ENCODE data around the gene GLDC. TPM values are rescaled to one million over a fixed set of nuclear protein-coding genes. Genes with fewer than 3 reads are reported as not detected.

Gene GLDC
- total RNA-seq, 1 donor from 2014 or later, result 8.9 TPM

DNA sequence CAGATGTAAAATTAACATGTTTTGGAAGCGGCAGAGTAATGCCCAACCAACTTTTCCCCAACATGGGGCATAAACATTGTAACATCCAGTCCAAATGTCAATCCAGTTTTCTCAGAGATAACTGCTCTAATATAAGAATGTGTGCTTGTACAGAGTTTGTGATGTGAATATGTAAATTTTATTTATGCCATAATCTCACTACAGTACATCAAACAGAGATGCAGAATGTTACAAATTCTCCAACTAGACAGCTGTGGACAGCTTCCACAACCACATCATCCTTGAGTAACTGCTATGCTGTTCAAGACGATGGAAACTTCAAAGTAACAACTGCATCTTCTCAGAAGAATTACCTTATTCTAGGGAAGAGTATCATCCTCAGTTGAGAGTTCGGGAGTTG, 109.9 kb downstream of the GLDC start:
- no peak overlapping the region for H3K4me3 ChIP-seq (ENCODE audit: insufficient read depth, low read depth, low read length)
- no peak for DNase-seq (ENCODE audit: low read depth)
- Mint-ChIP-seq H3K27ac (ENCODE audit: unreplicated experiment) (no peak overlapping the region), H3K4me1 (ENCODE audit: low read depth, unreplicated experiment) (peaks cover 5% of the 10 kb centered on the region), H3K36me3 (ENCODE audit: low read depth, unreplicated experiment) (no peaks in the 10 kb centered on the region), H3K27me3 (ENCODE audit: low read depth, unreplicated experiment) (no peaks in the 10 kb centered on the region), H3K9me3 (ENCODE audit: unreplicated experiment) (no peaks in the 10 kb centered on the region), H3K4me3 (ENCODE audit: unreplicated experiment) (no peak overlapping the region)
- H3K4me2 ChIP-seq (ENCODE audit: low read length), result no peak overlapping the region
- no peak overlapping the region for H3K9ac ChIP-seq (ENCODE audit: low read length)
- FAIRE-seq, result no peak
- peaks cover 5% of the 10 kb centered on the region for H3K4me1 ChIP-seq (ENCODE audit: insufficient read depth, low read length)
- H3K27me3 ChIP-seq (ENCODE audit: insufficient read depth, low read length), result no peaks in the 10 kb centered on the region
- H3K36me3 ChIP-seq (ENCODE audit: insufficient read depth, low read length), result no peaks in the 10 kb centered on the region
- H2AFZ ChIP-seq (ENCODE audit: low read depth, low read length), result no peak overlapping the region
- H4K20me1 ChIP-seq (ENCODE audit: insufficient read depth, low read length), result no peaks in the 10 kb centered on the region
- TF ChIP-seq, protein P1, sequence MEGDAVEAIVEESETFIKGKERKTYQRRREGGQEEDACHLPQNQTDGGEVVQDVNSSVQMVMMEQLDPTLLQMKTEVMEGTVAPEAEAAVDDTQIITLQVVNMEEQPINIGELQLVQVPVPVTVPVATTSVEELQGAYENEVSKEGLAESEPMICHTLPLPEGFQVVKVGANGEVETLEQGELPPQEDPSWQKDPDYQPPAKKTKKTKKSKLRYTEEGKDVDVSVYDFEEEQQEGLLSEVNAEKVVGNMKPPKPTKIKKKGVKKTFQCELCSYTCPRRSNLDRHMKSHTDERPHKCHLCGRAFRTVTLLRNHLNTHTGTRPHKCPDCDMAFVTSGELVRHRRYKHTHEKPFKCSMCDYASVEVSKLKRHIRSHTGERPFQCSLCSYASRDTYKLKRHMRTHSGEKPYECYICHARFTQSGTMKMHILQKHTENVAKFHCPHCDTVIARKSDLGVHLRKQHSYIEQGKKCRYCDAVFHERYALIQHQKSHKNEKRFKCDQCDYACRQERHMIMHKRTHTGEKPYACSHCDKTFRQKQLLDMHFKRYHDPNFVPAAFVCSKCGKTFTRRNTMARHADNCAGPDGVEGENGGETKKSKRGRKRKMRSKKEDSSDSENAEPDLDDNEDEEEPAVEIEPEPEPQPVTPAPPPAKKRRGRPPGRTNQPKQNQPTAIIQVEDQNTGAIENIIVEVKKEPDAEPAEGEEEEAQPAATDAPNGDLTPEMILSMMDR (IDR thresholded peaks at IDR 0.05; ENCODE audit: insufficient read depth, low read depth, low read length), result no peak
- TF ChIP-seq EZH2 (IDR thresholded peaks at IDR 0.05; ENCODE audit: insufficient read depth, low read length), result no peak
- no peak overlapping the region for H3K27ac ChIP-seq (ENCODE audit: low read depth, low read length)
- no peaks in the 10 kb centered on the region for H3K9me3 ChIP-seq (ENCODE audit: insufficient read depth, low read depth, low read length)
- H3K79me2 ChIP-seq (ENCODE audit: insufficient read depth, low read length), result no peaks in the 10 kb centered on the region

GRCh38 chr9:6525326-6526045, 120.0 kb downstream of the GLDC start:
- peak overlapping the region; percentile 3 for H3K4me2 ChIP-seq (ENCODE audit: low read length)
- peak; percentile 61 for DNase-seq (ENCODE audit: low read depth)
- no peak overlapping the region for H3K4me3 ChIP-seq (ENCODE audit: insufficient read depth, low read depth, low read length)
- TF ChIP-seq EZH2 (IDR thresholded peaks at IDR 0.05; ENCODE audit: insufficient read depth, low read length), result no peak
- TF ChIP-seq, protein P1 (IDR thresholded peaks at IDR 0.05; ENCODE audit: insufficient read depth, low read depth, low read length), result no peak
- Mint-ChIP-seq H3K9me3 (ENCODE audit: unreplicated experiment) (no peaks in the 10 kb centered on the region), H3K36me3 (ENCODE audit: low read depth, unreplicated experiment) (peaks cover 8% of the 10 kb centered on the region), H3K27ac (ENCODE audit: unreplicated experiment) (no peak overlapping the region), H3K4me3 (ENCODE audit: unreplicated experiment) (no peak overlapping the region), H3K4me1 (ENCODE audit: low read depth, unreplicated experiment) (peaks cover 4% of the 10 kb centered on the region), H3K27me3 (ENCODE audit: low read depth, unreplicated experiment) (no peaks in the 10 kb centered on the region)
- H3K9ac ChIP-seq (ENCODE audit: low read length), result no peak overlapping the region
- FAIRE-seq, result no peak
- H3K36me3 ChIP-seq (ENCODE audit: insufficient read depth, low read length), result no peaks in the 10 kb centered on the region
- no peak overlapping the region for H3K27ac ChIP-seq (ENCODE audit: low read depth, low read length)
- H3K27me3 ChIP-seq (ENCODE audit: insufficient read depth, low read length), result no peaks in the 10 kb centered on the region
- no peak overlapping the region for H2AFZ ChIP-seq (ENCODE audit: low read depth, low read length)
- no peaks in the 10 kb centered on the region for H3K9me3 ChIP-seq (ENCODE audit: insufficient read depth, low read depth, low read length)
- no peaks in the 10 kb centered on the region for H3K79me2 ChIP-seq (ENCODE audit: insufficient read depth, low read length)
- peaks cover 10% of the 10 kb centered on the region for H3K4me1 ChIP-seq (ENCODE audit: insufficient read depth, low read length)
- no peaks in the 10 kb centered on the region for H4K20me1 ChIP-seq (ENCODE audit: insufficient read depth, low read length)

DNA sequence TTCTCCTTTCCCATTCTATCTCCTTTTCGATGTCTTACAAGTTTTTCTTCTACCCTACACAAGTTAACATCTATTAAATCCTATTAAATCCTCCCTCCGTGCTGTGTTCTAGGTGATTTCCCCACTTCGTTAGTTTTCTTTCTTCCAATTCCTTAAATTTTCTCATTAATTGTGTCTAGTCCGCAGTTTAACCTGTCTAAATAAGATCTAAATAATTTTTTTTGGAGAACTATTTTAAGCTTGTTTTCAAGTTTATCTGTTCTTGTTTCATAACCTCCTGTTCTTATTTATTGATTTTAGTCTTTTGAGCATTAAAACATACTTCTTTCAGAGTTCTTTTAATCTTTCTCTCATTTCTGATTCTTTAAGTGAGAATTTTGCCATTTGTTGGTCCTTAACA, 123.3 kb downstream of the GLDC start:
- Histone ChIP-seq H3K27me3 (ENCODE audit: insufficient read depth, low read length) (no peaks in the 10 kb centered on the region), H3K27ac (ENCODE audit: low read depth, low read length) (no peak overlapping the region), H3K4me3 (ENCODE audit: insufficient read depth, low read depth, low read length) (no peak overlapping the region), H3K36me3 (ENCODE audit: insufficient read depth, low read length) (no peaks in the 10 kb centered on the region), H2AFZ (ENCODE audit: low read depth, low read length) (no peak overlapping the region), H4K20me1 (ENCODE audit: insufficient read depth, low read length) (no peaks in the 10 kb centered on the region), H3K4me2 (ENCODE audit: low read length) (no peak overlapping the region), H3K4me1 (ENCODE audit: insufficient read depth, low read length) (peaks cover 10% of the 10 kb centered on the region), H3K79me2 (ENCODE audit: insufficient read depth, low read length) (no peaks in the 10 kb centered on the region), H3K9ac (ENCODE audit: low read length) (no peak overlapping the region), H3K9me3 (ENCODE audit: insufficient read depth, low read depth, low read length) (no peaks in the 10 kb centered on the region)
- no peaks in the 10 kb centered on the region for H3K27me3 Mint-ChIP-seq (ENCODE audit: low read depth, unreplicated experiment)
- peaks cover 12% of the 10 kb centered on the region for H3K36me3 Mint-ChIP-seq (ENCODE audit: low read depth, unreplicated experiment)
- no peak overlapping the region for H3K4me3 Mint-ChIP-seq (ENCODE audit: unreplicated experiment)
- no peak for FAIRE-seq
- TF ChIP-seq EZH2 (IDR thresholded peaks at IDR 0.05; ENCODE audit: insufficient read depth, low read length), result no peak
- peaks cover 4% of the 10 kb centered on the region for H3K4me1 Mint-ChIP-seq (ENCODE audit: low read depth, unreplicated experiment)
- DNase-seq (ENCODE audit: low read depth), result no peak
- peaks cover 2% of the 10 kb centered on the region for H3K9me3 Mint-ChIP-seq (ENCODE audit: unreplicated experiment)
- no peak overlapping the region for H3K27ac Mint-ChIP-seq (ENCODE audit: unreplicated experiment)
